Measurements from ENCODE around the gene ARID1A.

ARID1A gene

DNA sequence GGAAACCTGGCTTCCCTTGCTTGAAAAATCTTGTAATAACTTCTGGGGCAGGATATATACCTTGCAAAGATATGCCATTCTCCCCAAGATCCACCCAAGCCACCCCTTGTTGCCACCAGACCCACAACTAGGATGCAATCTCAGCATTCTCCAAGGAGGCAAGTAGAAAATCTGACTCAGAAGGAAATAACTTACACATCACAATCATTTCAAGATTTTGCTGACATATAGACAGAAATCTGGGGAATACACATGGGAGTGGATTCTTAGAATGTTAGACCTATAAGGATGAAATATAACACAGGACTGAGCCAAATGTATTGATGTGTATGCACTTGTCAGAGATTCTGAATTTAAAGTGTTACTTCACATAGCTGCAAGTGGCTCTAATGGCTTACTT is 115.9 kb downstream of the ARID1A start:
- Histone ChIP-seq H3K27me3 (replicated peaks in 2 of 5; ENCODE audit: control insufficient read depth in 4 of 5, insufficient read depth in 5 of 5, low read length in 4 of 5) (no peaks in the 10 kb centered on the region), H3K4me3 (ENCODE audit: control insufficient read depth in 1 of 7, extremely low read depth in 1 of 7, insufficient read depth in 4 of 7, low read depth in 2 of 7, low read length in 6 of 7) (no peak overlapping the region), H3K36me3 (ENCODE audit: control insufficient read depth in 4 of 4, insufficient read depth in 4 of 4, low read length in 3 of 4) (no peaks in the 10 kb centered on the region), H3K4me1 (ENCODE audit: control extremely low read depth in 1 of 4, control insufficient read depth in 4 of 4, insufficient read depth in 4 of 4, low read length in 3 of 4) (peaks cover 0 to 4% (median 0%) of the 10 kb centered on the region in 4 experiments), H3K9me3 (ENCODE audit: control extremely low read depth in 1 of 5, control insufficient read depth in 4 of 5, insufficient read depth in 2 of 5, low read depth in 1 of 5, low read length in 4 of 5) (no peaks in the 10 kb centered on the region), H3K27ac (ENCODE audit: insufficient read depth in 1 of 2, low read depth in 1 of 2, low read length in 2 of 2, poor library complexity in 1 of 2, severe bottlenecking in 2 of 2) (no peak overlapping the region)
- DNase-seq, result no peak
- POLR2A ChIA-PET, result interaction anchor here (1.2 to 1.7 kb wide), 2 partner anchors 22 to 106 kb away, joined by 3 to 5 read pairs; no protein-coding TSS in a partner anchor
- CTCF ChIA-PET, result interaction anchor here (0.6 to 6.0 kb wide), 11 partner anchors 9 to 217 kb away, joined by 3 to 90 read pairs (median 7); partner anchors contain the start of gene ZDHHC18

DNA sequence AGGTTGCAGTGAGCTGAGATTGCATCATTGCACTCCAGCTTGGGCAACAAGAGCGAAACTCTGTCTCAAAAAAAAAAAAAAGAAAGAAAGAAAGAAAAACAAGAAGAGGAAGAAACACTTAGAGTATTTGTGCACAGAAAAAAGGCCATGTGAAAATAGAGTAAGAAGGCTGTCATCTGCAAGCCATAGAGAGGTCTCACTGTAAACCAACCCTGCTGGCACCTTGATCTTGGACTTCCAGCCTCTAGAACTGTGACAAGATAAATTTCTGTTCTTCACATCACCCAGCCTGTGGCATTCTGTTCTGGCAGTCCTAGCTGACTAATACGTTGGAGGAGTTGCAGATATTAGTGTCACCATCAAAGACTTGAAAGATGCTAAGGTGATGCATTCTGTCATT is 118.6 kb downstream of the ARID1A start:
- Histone ChIP-seq H3K9me3 (ENCODE audit: control extremely low read depth in 1 of 5, control insufficient read depth in 4 of 5, insufficient read depth in 2 of 5, low read depth in 1 of 5, low read length in 4 of 5) (no peaks in the 10 kb centered on the region), H3K27me3 (replicated peaks in 2 of 5; ENCODE audit: control insufficient read depth in 4 of 5, insufficient read depth in 5 of 5, low read length in 4 of 5) (no peaks in the 10 kb centered on the region), H3K4me1 (ENCODE audit: control extremely low read depth in 1 of 4, control insufficient read depth in 4 of 4, insufficient read depth in 4 of 4, low read length in 3 of 4) (peaks cover 0 to 4% (median 0%) of the 10 kb centered on the region in 4 experiments), H3K27ac (ENCODE audit: insufficient read depth in 1 of 2, low read depth in 1 of 2, low read length in 2 of 2, poor library complexity in 1 of 2, severe bottlenecking in 2 of 2) (no peak overlapping the region), H3K4me3 (ENCODE audit: control insufficient read depth in 1 of 7, extremely low read depth in 1 of 7, insufficient read depth in 4 of 7, low read depth in 2 of 7, low read length in 6 of 7) (no peak overlapping the region), H3K36me3 (ENCODE audit: control insufficient read depth in 4 of 4, insufficient read depth in 4 of 4, low read length in 3 of 4) (no peaks in the 10 kb centered on the region)
- CTCF ChIA-PET, result interaction anchor here (1.1 kb wide), 1 partner anchor 18 kb away, joined by 4 read pairs; no protein-coding TSS in a partner anchor
- POLR2A ChIA-PET, result no interaction called here
- no peak for DNase-seq
- WGBS (ENCODE audit: insufficient coverage), result 86% methylated on average over 1 of the region's 2 CpGs

DNA sequence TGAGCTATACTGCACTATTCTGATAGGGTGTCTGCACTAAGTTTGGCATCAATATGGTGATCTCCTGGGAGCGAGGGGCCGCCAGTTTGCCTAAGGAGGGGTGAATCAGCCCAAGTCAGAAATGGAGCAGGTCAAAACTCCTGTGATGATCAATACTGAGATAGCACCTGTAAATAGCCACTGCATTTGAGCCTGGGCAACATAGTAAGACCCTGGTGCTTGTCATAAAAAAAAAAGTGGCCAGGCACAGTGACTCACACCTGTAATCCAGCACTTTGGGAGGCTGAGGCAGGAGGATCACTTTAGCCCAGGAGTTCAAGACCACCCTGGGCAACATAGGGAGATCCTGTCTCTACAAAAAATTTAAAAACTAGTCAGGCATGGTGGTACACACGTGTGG is 119.1 kb downstream of the ARID1A start:
- Histone ChIP-seq H3K27ac (ENCODE audit: insufficient read depth in 1 of 2, low read depth in 1 of 2, low read length in 2 of 2, poor library complexity in 1 of 2, severe bottlenecking in 2 of 2) (no peak overlapping the region), H3K9me3 (ENCODE audit: control extremely low read depth in 1 of 5, control insufficient read depth in 4 of 5, insufficient read depth in 2 of 5, low read depth in 1 of 5, low read length in 4 of 5) (no peaks in the 10 kb centered on the region), H3K36me3 (ENCODE audit: control insufficient read depth in 4 of 4, insufficient read depth in 4 of 4, low read length in 3 of 4) (no peaks in the 10 kb centered on the region), H3K27me3 (replicated peaks in 2 of 5; ENCODE audit: control insufficient read depth in 4 of 5, insufficient read depth in 5 of 5, low read length in 4 of 5) (no peaks in the 10 kb centered on the region), H3K4me1 (ENCODE audit: control extremely low read depth in 1 of 4, control insufficient read depth in 4 of 4, insufficient read depth in 4 of 4, low read length in 3 of 4) (peaks cover 0 to 4% (median 0%) of the 10 kb centered on the region in 4 experiments), H3K4me3 (ENCODE audit: control insufficient read depth in 1 of 7, extremely low read depth in 1 of 7, insufficient read depth in 4 of 7, low read depth in 2 of 7, low read length in 6 of 7) (no peak overlapping the region)
- CTCF ChIA-PET, result interaction anchor here (1.1 kb wide), 1 partner anchor 18 kb away, joined by 4 read pairs; no protein-coding TSS in a partner anchor
- DNase-seq, result no peak
- 98% methylated on average over 3 of the region's 3 CpGs for WGBS (ENCODE audit: insufficient coverage)
- POLR2A ChIA-PET, result no interaction called here

DNA sequence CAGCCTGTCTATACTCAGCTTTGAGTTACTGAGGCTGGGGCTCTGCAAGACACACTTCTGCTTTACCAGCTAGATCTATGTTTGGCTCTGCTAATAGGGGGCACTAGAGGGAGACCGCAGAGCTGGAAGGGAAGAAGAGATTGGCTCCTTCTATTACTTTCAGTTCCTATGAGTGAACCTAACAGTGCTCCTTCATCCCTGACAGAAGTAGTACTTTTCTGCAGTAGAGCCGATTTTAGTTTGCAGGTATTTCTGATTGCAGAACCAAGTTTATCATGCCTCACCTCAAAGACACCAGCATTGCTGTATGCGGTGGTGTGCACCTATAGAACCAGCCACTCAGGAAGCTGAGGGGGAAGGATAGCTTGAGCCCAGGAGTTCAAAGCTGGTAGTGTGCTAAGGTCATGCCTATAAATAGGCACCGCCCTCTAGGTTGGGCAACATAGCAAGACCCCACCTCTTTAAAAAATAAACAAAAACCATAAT is 125.0 kb downstream of the ARID1A start:
- peaks cover 0 to 12% (median 8%) of the 10 kb centered on the region in 4 experiments for H3K4me1 ChIP-seq (ENCODE audit: control extremely low read depth in 1 of 4, control insufficient read depth in 4 of 4, insufficient read depth in 4 of 4, low read length in 3 of 4)
- CTCF ChIA-PET, result interaction anchor here (0.7 to 2.7 kb wide), 16 partner anchors 10 to 129 kb away, joined by 3 to 47 read pairs (median 4); partner anchors contain the start of gene SFN
- POLR2A ChIA-PET, result interaction anchor here (1.1 kb wide), 1 partner anchor 13 kb away, joined by 3 read pairs; no protein-coding TSS in a partner anchor
- H3K36me3 ChIP-seq (ENCODE audit: control insufficient read depth in 4 of 4, insufficient read depth in 4 of 4, low read length in 3 of 4), result no peaks in the 10 kb centered on the region
- peak overlapping the region in 5 of 7 experiments; percentile 5 to 51 (median 16) for H3K4me3 ChIP-seq (ENCODE audit: control insufficient read depth in 1 of 7, extremely low read depth in 1 of 7, insufficient read depth in 4 of 7, low read depth in 2 of 7, low read length in 6 of 7)
- H3K9me3 ChIP-seq (ENCODE audit: control extremely low read depth in 1 of 5, control insufficient read depth in 4 of 5, insufficient read depth in 2 of 5, low read depth in 1 of 5, low read length in 4 of 5), result no peaks in the 10 kb centered on the region
- no peaks in the 10 kb centered on the region for H3K27me3 ChIP-seq (replicated peaks in 2 of 5; ENCODE audit: control insufficient read depth in 4 of 5, insufficient read depth in 5 of 5, low read length in 4 of 5)
- 20% methylated on average over 2 of the region's 4 CpGs for WGBS (ENCODE audit: insufficient coverage)
- DNase-seq, result peak; percentile 61 to 86 (median 86)
- no peak overlapping the region for H3K27ac ChIP-seq (ENCODE audit: insufficient read depth in 1 of 2, low read depth in 1 of 2, low read length in 2 of 2, poor library complexity in 1 of 2, severe bottlenecking in 2 of 2)

DNA sequence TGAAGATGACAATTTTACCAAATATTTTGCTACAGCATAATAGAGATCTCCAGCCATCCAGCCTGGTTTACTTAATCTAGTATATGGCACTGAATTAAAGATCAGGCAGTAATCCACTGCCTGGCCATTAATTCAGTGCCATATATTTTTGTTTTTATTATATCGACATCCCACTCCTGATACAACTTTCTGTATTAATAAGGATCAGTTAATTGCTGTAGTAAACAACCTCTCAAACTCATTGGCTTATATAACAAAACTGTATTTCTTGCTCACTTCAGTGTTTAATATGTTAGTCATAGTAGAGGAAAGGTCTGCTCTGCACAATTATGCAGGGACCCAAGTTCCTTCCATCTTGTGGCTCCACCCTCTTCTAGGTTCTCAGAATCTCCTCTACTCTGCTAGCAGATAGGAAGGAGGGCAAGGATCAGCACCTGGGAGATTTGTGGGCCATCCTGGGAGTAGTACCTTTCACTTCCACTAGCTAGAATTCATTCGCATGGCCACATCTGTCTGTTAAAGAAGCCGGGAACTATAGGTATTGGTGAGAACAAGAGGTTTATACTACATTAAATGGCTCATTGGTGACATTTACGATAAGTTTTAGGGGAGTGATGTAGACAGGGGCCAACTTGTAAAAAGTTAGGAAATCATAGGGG is 127.1 kb downstream of the ARID1A start:
- whole genome bisulfite sequencing (ENCODE audit: insufficient coverage), result 95% methylated on average over 2 of the region's 4 CpGs
- POLR2A ChIA-PET, result no interaction called here

DNA sequence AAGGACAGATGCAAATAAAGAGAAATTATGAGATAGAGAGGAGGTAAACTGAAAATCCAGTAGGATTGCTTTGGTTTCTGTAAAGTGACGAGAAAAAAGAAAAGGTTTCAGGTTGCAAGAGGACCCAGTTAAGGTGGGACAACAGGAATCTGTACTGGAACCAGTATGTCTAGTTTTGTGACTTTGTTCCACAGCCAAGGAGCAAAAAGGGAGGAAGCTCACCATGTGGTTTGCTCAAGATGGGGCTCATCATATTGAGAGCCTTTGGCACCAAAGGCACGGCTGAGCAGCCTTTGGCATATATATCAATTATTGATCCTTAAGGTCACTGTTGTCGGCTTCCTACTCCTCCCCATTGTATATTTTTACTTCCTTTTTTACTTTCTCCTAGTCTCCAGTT is 128.9 kb downstream of the ARID1A start:
- Histone ChIP-seq H3K27ac (ENCODE audit: insufficient read depth in 1 of 2, low read depth in 1 of 2, low read length in 2 of 2, poor library complexity in 1 of 2, severe bottlenecking in 2 of 2) (no peak overlapping the region), H3K27me3 (replicated peaks in 2 of 5; ENCODE audit: control insufficient read depth in 4 of 5, insufficient read depth in 5 of 5, low read length in 4 of 5) (no peaks in the 10 kb centered on the region), H3K36me3 (ENCODE audit: control insufficient read depth in 4 of 4, insufficient read depth in 4 of 4, low read length in 3 of 4) (no peaks in the 10 kb centered on the region), H3K4me1 (ENCODE audit: control extremely low read depth in 1 of 4, control insufficient read depth in 4 of 4, insufficient read depth in 4 of 4, low read length in 3 of 4) (peaks cover 3 to 41% (median 34%) of the 10 kb centered on the region in 4 experiments), H3K4me3 (ENCODE audit: control insufficient read depth in 1 of 7, extremely low read depth in 1 of 7, insufficient read depth in 4 of 7, low read depth in 2 of 7, low read length in 6 of 7) (no peak overlapping the region), H3K9me3 (ENCODE audit: control extremely low read depth in 1 of 5, control insufficient read depth in 4 of 5, insufficient read depth in 2 of 5, low read depth in 1 of 5, low read length in 4 of 5) (no peaks in the 10 kb centered on the region)
- no peak for DNase-seq
- 100% methylated on average over 3 of the region's 3 CpGs for WGBS (ENCODE audit: insufficient coverage)
- ChIA-PET POLR2A (interaction anchor here (1.1 kb wide), 1 partner anchor 15 kb away, joined by 4 read pairs; no protein-coding TSS in a partner anchor), CTCF (interaction anchor here (1.1 to 3.1 kb wide), 5 partner anchors 9 to 223 kb away, joined by 3 to 21 read pairs (median 4); no protein-coding TSS in a partner anchor)

More for the DNA sequence above, 127.1 kb downstream of the ARID1A start:
- DNase-seq, result peak in 1 of 3 donors; percentile 13
- Histone ChIP-seq H3K9me3 (ENCODE audit: control extremely low read depth in 1 of 5, control insufficient read depth in 4 of 5, insufficient read depth in 2 of 5, low read depth in 1 of 5, low read length in 4 of 5) (no peaks in the 10 kb centered on the region), H3K36me3 (ENCODE audit: control insufficient read depth in 4 of 4, insufficient read depth in 4 of 4, low read length in 3 of 4) (no peaks in the 10 kb centered on the region), H3K4me3 (ENCODE audit: control insufficient read depth in 1 of 7, extremely low read depth in 1 of 7, insufficient read depth in 4 of 7, low read depth in 2 of 7, low read length in 6 of 7) (no peak overlapping the region), H3K4me1 (ENCODE audit: control extremely low read depth in 1 of 4, control insufficient read depth in 4 of 4, insufficient read depth in 4 of 4, low read length in 3 of 4) (peaks cover 0 to 25% (median 20%) of the 10 kb centered on the region in 4 experiments), H3K27ac (ENCODE audit: insufficient read depth in 1 of 2, low read depth in 1 of 2, low read length in 2 of 2, poor library complexity in 1 of 2, severe bottlenecking in 2 of 2) (no peak overlapping the region), H3K27me3 (replicated peaks in 2 of 5; ENCODE audit: control insufficient read depth in 4 of 5, insufficient read depth in 5 of 5, low read length in 4 of 5) (no peaks in the 10 kb centered on the region)
- CTCF ChIA-PET, result interaction anchor here (0.7 to 3.1 kb wide), 5 partner anchors 9 to 221 kb away, joined by 3 to 47 read pairs (median 6); no protein-coding TSS in a partner anchor
